Activated naive CD4-positive, alpha-beta T cell treated with anti-CD3 and anti-CD28 coated beads for 36 hours (primary cell): ENCODE measurements around the gene PLD1. TPM values are rescaled to one million over a fixed set of nuclear protein-coding genes. Genes with fewer than 3 reads are reported as not detected.

ENCODE experiments used
- CTCF ChIA-PET: fragments of 350-600 bp; sonication (Branson Sonifier 250); formaldehyde crosslinking; loops from one replicate; lab custom pipeline; 2021; ENCODE audit warnings: antibody characterized with exemption; lab: Charles Lee
- DNase-seq: peaks from one replicate; pipeline ENCODE4 v3.0.0-alpha.2; 2020
- H3K27ac Mint-ChIP-seq: one replicate; pipeline ENCODE4 v1.8.0; 2021; ENCODE audit warnings: mild to moderate bottlenecking, mixed read lengths
- H3K27me3 Mint-ChIP-seq: one replicate; pipeline ENCODE4 v1.8.0; 2021; ENCODE audit warnings: low read depth, mixed read lengths
- H3K36me3 Mint-ChIP-seq: one replicate; pipeline ENCODE4 v1.8.0; 2021; ENCODE audit warnings: low read depth, mixed read lengths
- H3K4me1 Mint-ChIP-seq: one replicate; pipeline ENCODE4 v1.8.0; 2021; ENCODE audit warnings: low read depth, mixed read lengths
- H3K4me3 Mint-ChIP-seq: one replicate; pipeline ENCODE4 v1.8.0; 2021; ENCODE audit warnings: mild to moderate bottlenecking, moderate library complexity, mixed read lengths
- H3K9me3 Mint-ChIP-seq: one replicate; pipeline ENCODE4 v1.8.0; 2021; ENCODE audit warnings: mixed read lengths
- intact Hi-C: fragments of 100-400 bp; cut with micrococcal nuclease; formaldehyde crosslinking; loops from one replicate; pipeline ENCODE4 v1.15.1; 2023
- total RNA-seq, 2 experiments: library from RNA; stranded (reverse); gene quantifications; one replicate each; pipeline ENCODE4 v1.2.3, GENCODE V29; 2021

The PLD1 gene
- total RNA-seq, 2 experiments from 2014 or later: 0.25 TPM; not detected in 1

- intact Hi-C loops: no loop called here
- H3K4me1 Mint-ChIP-seq: no peaks in the 10 kb centered on the region
- CTCF ChIA-PET: interaction anchor here (0.6 to 1.2 kb wide), 6 partner anchors 9 to 773 kb away, joined by 3 to 4 read pairs (median 4); no protein-coding TSS in a partner anchor
- peaks cover 2% of the 10 kb centered on the region for H3K27me3 Mint-ChIP-seq
- no peak overlapping the region for H3K4me3 Mint-ChIP-seq
- no peak for DNase-seq
- no peak overlapping the region for H3K27ac Mint-ChIP-seq
- H3K9me3 Mint-ChIP-seq: no peaks in the 10 kb centered on the region
- H3K36me3 Mint-ChIP-seq: no peaks in the 10 kb centered on the region
These were observed 21.5 kb downstream of the PLD1 start for GRCh38 chr3:171788546-171789351.

- no peak overlapping the region for H3K27ac Mint-ChIP-seq
- H3K27me3 Mint-ChIP-seq: peaks cover 2% of the 10 kb centered on the region
- no peak overlapping the region for H3K4me3 Mint-ChIP-seq
- intact Hi-C loops: no loop called here
- no peaks in the 10 kb centered on the region for H3K4me1 Mint-ChIP-seq
- H3K9me3 Mint-ChIP-seq: no peaks in the 10 kb centered on the region
- CTCF ChIA-PET: no interaction called here
- no peak for DNase-seq
- no peaks in the 10 kb centered on the region for H3K36me3 Mint-ChIP-seq
These were observed 23.3 kb downstream of the PLD1 start for GRCh38 chr3:171786997-171787396.

- Mint-ChIP-seq H3K4me3 (no peak overlapping the region), H3K27me3 (peaks cover 8% of the 10 kb centered on the region), H3K36me3 (no peaks in the 10 kb centered on the region), H3K4me1 (no peaks in the 10 kb centered on the region), H3K9me3 (no peaks in the 10 kb centered on the region), H3K27ac (no peak overlapping the region)
- no peak for DNase-seq
- CTCF ChIA-PET: interaction anchor here (1.4 to 1.9 kb wide), 2 partner anchors 10 to 12 kb away, joined by 4 to 7 read pairs; no protein-coding TSS in a partner anchor
- intact Hi-C loops: no loop called here
These were observed 25.3 kb downstream of the PLD1 start for GRCh38 chr3:171784937-171785336.

GRCh38 chr3:171784387-171784786 is 25.9 kb downstream of the PLD1 start:
- Mint-ChIP-seq H3K27me3 (peaks cover 8% of the 10 kb centered on the region), H3K4me3 (no peak overlapping the region), H3K27ac (no peak overlapping the region), H3K36me3 (no peaks in the 10 kb centered on the region), H3K4me1 (no peaks in the 10 kb centered on the region), H3K9me3 (no peaks in the 10 kb centered on the region)
- intact Hi-C loops: no loop called here
- CTCF ChIA-PET: interaction anchor here (1.4 to 1.9 kb wide), 2 partner anchors 10 to 12 kb away, joined by 4 to 7 read pairs; no protein-coding TSS in a partner anchor
- DNase-seq: no peak

GRCh38 chr3:171783626-171784025 is 26.7 kb downstream of the PLD1 start:
- H3K9me3 Mint-ChIP-seq: no peaks in the 10 kb centered on the region
- intact Hi-C loops: no loop called here
- peaks cover 6% of the 10 kb centered on the region for H3K27me3 Mint-ChIP-seq
- no peaks in the 10 kb centered on the region for H3K4me1 Mint-ChIP-seq
- no peak overlapping the region for H3K4me3 Mint-ChIP-seq
- no peak for DNase-seq
- H3K36me3 Mint-ChIP-seq: no peaks in the 10 kb centered on the region
- H3K27ac Mint-ChIP-seq: no peak overlapping the region
- CTCF ChIA-PET: interaction anchor here (1.9 kb wide), 1 partner anchor 11 kb away, joined by 7 read pairs; no protein-coding TSS in a partner anchor

GRCh38 chr3:171783086-171783485 is 27.2 kb downstream of the PLD1 start:
- Mint-ChIP-seq H3K27ac (no peak overlapping the region), H3K4me1 (no peaks in the 10 kb centered on the region), H3K4me3 (no peak overlapping the region), H3K9me3 (no peaks in the 10 kb centered on the region), H3K27me3 (peaks cover 6% of the 10 kb centered on the region), H3K36me3 (no peaks in the 10 kb centered on the region)
- CTCF ChIA-PET: no interaction called here
- no peak for DNase-seq
- intact Hi-C loops: no loop called here

GRCh38 chr3:171782617-171783016 is 27.7 kb downstream of the PLD1 start:
- Mint-ChIP-seq H3K9me3 (no peaks in the 10 kb centered on the region), H3K4me3 (no peak overlapping the region), H3K27me3 (peaks cover 6% of the 10 kb centered on the region), H3K27ac (no peak overlapping the region), H3K36me3 (no peaks in the 10 kb centered on the region), H3K4me1 (no peaks in the 10 kb centered on the region)
- no peak for DNase-seq
- CTCF ChIA-PET: no interaction called here
- intact Hi-C loops: no loop called here

- DNase-seq: no peak
- CTCF ChIA-PET: no interaction called here
- Mint-ChIP-seq H3K27ac (no peak overlapping the region), H3K36me3 (no peaks in the 10 kb centered on the region), H3K4me3 (no peak overlapping the region), H3K9me3 (no peaks in the 10 kb centered on the region), H3K4me1 (no peaks in the 10 kb centered on the region), H3K27me3 (peaks cover 6% of the 10 kb centered on the region)
- intact Hi-C loops: no loop called here
These were observed 28.6 kb downstream of the PLD1 start for GRCh38 chr3:171781711-171782127.

- no peak overlapping the region for H3K4me3 Mint-ChIP-seq
- H3K36me3 Mint-ChIP-seq: no peaks in the 10 kb centered on the region
- H3K9me3 Mint-ChIP-seq: no peaks in the 10 kb centered on the region
- CTCF ChIA-PET: no interaction called here
- H3K27ac Mint-ChIP-seq: no peak overlapping the region
- peaks cover 6% of the 10 kb centered on the region for H3K27me3 Mint-ChIP-seq
- DNase-seq: no peak
- H3K4me1 Mint-ChIP-seq: no peaks in the 10 kb centered on the region
- intact Hi-C loops: no loop called here
These were observed 31.8 kb downstream of the PLD1 start for GRCh38 chr3:171778493-171778892.

GRCh38 chr3:171777596-171777995 is 32.7 kb downstream of the PLD1 start:
- Mint-ChIP-seq H3K4me3 (no peak overlapping the region), H3K4me1 (no peaks in the 10 kb centered on the region), H3K27me3 (peaks cover 6% of the 10 kb centered on the region), H3K27ac (no peak overlapping the region), H3K9me3 (no peaks in the 10 kb centered on the region), H3K36me3 (no peaks in the 10 kb centered on the region)
- CTCF ChIA-PET: no interaction called here
- intact Hi-C loops: loop anchor here (1.0 kb wide), 1 partner anchor 72 kb away; no protein-coding TSS in a partner anchor
- no peak for DNase-seq

GRCh38 chr3:171776839-171777583 is 33.3 kb downstream of the PLD1 start:
- no peaks in the 10 kb centered on the region for H3K36me3 Mint-ChIP-seq
- H3K9me3 Mint-ChIP-seq: no peaks in the 10 kb centered on the region
- CTCF ChIA-PET: interaction anchor here (0.6 to 1.1 kb wide), 2 partner anchors 107 to 132 kb away, joined by 3 to 5 read pairs; no protein-coding TSS in a partner anchor
- H3K4me1 Mint-ChIP-seq: no peaks in the 10 kb centered on the region
- H3K27ac Mint-ChIP-seq: no peak overlapping the region
- H3K27me3 Mint-ChIP-seq: peaks cover 6% of the 10 kb centered on the region
- no peak for DNase-seq
- no peak overlapping the region for H3K4me3 Mint-ChIP-seq
- intact Hi-C loops: loop anchor here (1.0 kb wide), 1 partner anchor 72 kb away; no protein-coding TSS in a partner anchor

- H3K4me1 Mint-ChIP-seq: no peaks in the 10 kb centered on the region
- DNase-seq: no peak
- CTCF ChIA-PET: interaction anchor here (1.1 kb wide), 2 partner anchors 58 to 131 kb away, joined by 3 to 5 read pairs; no protein-coding TSS in a partner anchor
- H3K27ac Mint-ChIP-seq: no peak overlapping the region
- intact Hi-C loops: no loop called here
- no peaks in the 10 kb centered on the region for H3K9me3 Mint-ChIP-seq
- peaks cover 7% of the 10 kb centered on the region for H3K27me3 Mint-ChIP-seq
- no peak overlapping the region for H3K4me3 Mint-ChIP-seq
- H3K36me3 Mint-ChIP-seq: no peaks in the 10 kb centered on the region
These were observed 33.9 kb downstream of the PLD1 start for GRCh38 chr3:171776411-171776810.
